Heart left ventricle (tissue), 16 donors: ENCODE results near the gene PLEKHN1. TPM values are rescaled to one million over a fixed set of nuclear protein-coding genes. Genes with fewer than 3 reads are reported as not detected.

Experiments
- ATAC-seq, 4 donors: fragments of 200-7000 bp; cut with Tn5 transposase; one replicate each; pipeline ENCODE4 v1.9.1; 2020 to 2022; ENCODE audit warnings: moderate library complexity in 4 of 4, mild to moderate bottlenecking in 3 of 4, moderate number of reproducible peaks in 1 of 4
- DNase-seq, 5 donors: peaks; one replicate each; pipeline ENCODE4 v3.0.0-alpha.2; 2020
- H3K27ac ChIP-seq, 12 donors: fragments of 200-600 bp; sonication (generic) in 4 of 12; one replicate each; pipeline versions ENCODE4 v1.5.0 to v1.8.0; 2016 to 2022; ENCODE audit warnings: mild to moderate bottlenecking in 2 of 12
- H3K27me3 ChIP-seq, 9 donors: fragments of 200-600 bp; sonication (generic) in 2 of 9; one replicate each; pipeline versions ENCODE4 v1.5.1 to v1.8.0; 2016 to 2022; ENCODE audit warnings: mild to moderate bottlenecking in 3 of 9
- H3K36me3 ChIP-seq, 9 donors: fragments of 200-600 bp; sonication (generic) in 2 of 9; one replicate each; pipeline versions ENCODE4 v1.5.0 to v1.8.0; 2018 to 2022; ENCODE audit warnings: mild to moderate bottlenecking in 2 of 9
- H3K4me1 ChIP-seq, 12 donors: fragments of 200-600 bp; sonication (generic) in 4 of 12; one replicate each; pipeline versions ENCODE4 v1.5.0 to v1.8.0; 2016 to 2022; ENCODE audit warnings: mild to moderate bottlenecking in 3 of 12
- H3K4me3 ChIP-seq, 12 donors: fragments of 200-600 bp; sonication (generic) in 4 of 12; one replicate each; pipeline versions ENCODE4 v1.5.0 to v1.8.0; 2017 to 2022; ENCODE audit warnings: mild to moderate bottlenecking in 9 of 12, moderate library complexity in 4 of 12
- H3K9me3 ChIP-seq, 12 donors: fragments of 200-600 bp; sonication (generic) in 4 of 12; one replicate each; pipeline versions ENCODE4 v1.5.0 to v1.8.0; 2016 to 2022; ENCODE audit warnings: mild to moderate bottlenecking in 1 of 12
- POLR2A ChIP-seq, 2 donors: fragments of 450-650 bp; IDR thresholded peaks; one replicate each; pipeline ENCODE4 v1.6.1; 2017; ENCODE audit warnings: antibody characterized with exemption in 2 of 2, mild to moderate bottlenecking in 2 of 2, moderate library complexity in 2 of 2
- WGBS, 4 donors: extraction: QIAGEN DNeasy Blood & Tissue Kit in 2 of 4; methylation state at CpG; one replicate each; pipeline versions ENCODE4 v1.1.5 to v1.1.7; 2013 to 2018; 5-methylcytosine and 5-hydroxymethylcytosine counted together
- intact Hi-C, 10 donors: fragments of 100-400 bp; cut with DNase I; formaldehyde crosslinking; loops; one replicate each; pipeline versions ENCODE4 v1.11.1 to v1.14.2; 2022
- polyA plus RNA-seq, 2 donors: library from polyadenylated mRNA; stranded (reverse); fragments of 200-250 nt; gene quantifications; one replicate each; pipeline ENCODE4 v1.2.3, GENCODE V29; 2013
- total RNA-seq, 9 donors: library from RNA; depleted of rRNA in 2 of 9; stranded (reverse); fragments of >200 nt in 2 of 9; fragmentation: NEBNext Ultra II Directional in 3 of 9; extraction: Animal tissue kit (Norgen Biotek cat#: 25700) in 3 of 9; gene quantifications; one replicate each; pipeline versions ENCODE4 v1.1.0 to v1.2.4, GENCODE V29; 2016 to 2023
- TF ChIP-seq, protein P1 (sequence below), 12 donors: fragments of 200-600 bp; sonication (generic) in 4 of 12; IDR thresholded peaks; one replicate each; pipeline versions ENCODE4 v1.5.0 to v1.8.0; 2018 to 2022; ENCODE audit warnings: antibody characterized with exemption in 12 of 12, mild to moderate bottlenecking in 5 of 12
- donor health status: ischemic (EF 13 %, LVEDD 7.1; RV severe dilation, severe dysfunction).
- donor health status: healthy with polysubstance abuse.
- donor health status: DM: no; HTN: yes; CAD: no.
- donor health status: DM: no; HTN: no; CAD: no.
- donor health status: ischemic (EF 25% LVEDD 6.9; RV normal size, moderate dysfunction).
- donor health status: ischemic (EF 25% LVEDD 5.7; RV mildly dilated, moderate dysfunction).
- donor health status: healthy.
- donor health status: DM: yes; HTN: yes; CAD: no.
- donor health status: ischemic (EF 35%, LVEDD 5.7; RV mildly dilated, moderate dysfunction).
- donor health status: nonischemic (EF 11% LVEDD 7.7; RV severe dilation, severe dysfunction).
- donor health status: DM: yes; HTN: yes; CAD: no.
- donor health status: PGD.
- donor health status: ischemic (EF 29% LVEDD 5.4; RV normal size, mild dysfunction).
- donor health status: nonischemic (EF 23%, LVEDD 6.1; RV moderate dilation, normal function).

Gene PLEKHN1
- total and polyA plus RNA-seq, 11 donors, result 0.15 to 0.63 (median 0.26) TPM; not detected in 7

DNA sequence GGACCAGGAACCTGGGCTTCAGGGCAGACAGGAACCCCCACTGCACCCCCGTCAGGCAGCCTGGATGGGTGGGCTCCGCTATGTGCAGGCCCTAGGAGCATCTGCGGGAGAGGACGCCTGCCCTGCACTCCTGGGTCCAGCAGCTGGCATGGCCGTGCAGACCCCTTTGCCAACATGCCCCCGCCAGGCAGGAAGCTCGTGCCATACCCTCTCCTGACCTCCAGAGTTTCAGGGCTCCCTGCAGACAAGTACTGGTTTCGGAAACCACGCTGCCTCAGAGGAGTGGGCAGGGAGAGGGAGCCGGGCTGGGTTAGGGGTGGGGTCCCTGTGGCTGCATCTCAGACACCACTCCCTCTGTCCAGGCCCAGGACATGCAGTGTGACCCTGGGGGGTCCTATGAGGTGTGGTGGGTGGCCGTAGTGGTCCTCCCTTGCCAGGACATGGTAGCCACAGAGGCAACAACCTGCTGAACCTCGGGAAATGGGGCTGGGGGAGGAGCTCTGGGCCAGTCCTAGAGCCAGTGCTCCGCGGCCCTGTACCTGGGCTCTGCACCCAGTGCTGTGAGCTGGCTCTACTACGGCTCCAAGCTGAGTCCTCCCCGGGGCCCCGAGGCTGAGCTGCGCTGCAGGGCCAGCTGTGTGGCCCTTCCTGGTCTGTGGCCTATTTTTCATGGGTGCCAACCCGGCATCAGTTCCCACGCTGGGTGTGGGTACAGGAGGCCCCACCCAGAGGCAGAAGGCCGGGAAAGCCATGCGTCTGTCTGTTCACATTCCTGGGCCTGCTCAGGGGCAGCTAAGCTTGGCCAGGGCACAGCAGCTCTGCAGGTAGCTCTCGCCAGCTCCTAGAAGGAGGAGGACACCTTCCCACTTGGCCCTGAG lies 1.4 kb downstream of the PLEKHN1 start:
- DNase-seq (peak in 4 of 5 donors; percentile 8 to 59 (median 26)), ATAC-seq (no peak)
- Histone ChIP-seq H3K9me3 (no peaks in the 10 kb centered on the region), H3K27me3 (peaks cover 0 to 41% (median 27%) of the 10 kb centered on the region in 9 donors), H3K4me1 (peaks cover 4 to 37% (median 12%) of the 10 kb centered on the region in 12 donors), H3K27ac (no peak overlapping the region), H3K4me3 (peak overlapping the region in 3 of 12 donors; percentile 60 to 63 (median 62)), H3K36me3 (peaks cover 0 to 8% (median 0%) of the 10 kb centered on the region in 9 donors)
- WGBS, 4 donors, result 70 to 80% (median 75%) methylated on average over 12 to 23 of the region's 23 CpGs
- intact Hi-C loops, result loop anchor here in 1 of 10 donors (10.0 kb wide), 1 partner anchor 63 kb away; no protein-coding TSS in a partner anchor
- TF ChIP-seq, protein P1, sequence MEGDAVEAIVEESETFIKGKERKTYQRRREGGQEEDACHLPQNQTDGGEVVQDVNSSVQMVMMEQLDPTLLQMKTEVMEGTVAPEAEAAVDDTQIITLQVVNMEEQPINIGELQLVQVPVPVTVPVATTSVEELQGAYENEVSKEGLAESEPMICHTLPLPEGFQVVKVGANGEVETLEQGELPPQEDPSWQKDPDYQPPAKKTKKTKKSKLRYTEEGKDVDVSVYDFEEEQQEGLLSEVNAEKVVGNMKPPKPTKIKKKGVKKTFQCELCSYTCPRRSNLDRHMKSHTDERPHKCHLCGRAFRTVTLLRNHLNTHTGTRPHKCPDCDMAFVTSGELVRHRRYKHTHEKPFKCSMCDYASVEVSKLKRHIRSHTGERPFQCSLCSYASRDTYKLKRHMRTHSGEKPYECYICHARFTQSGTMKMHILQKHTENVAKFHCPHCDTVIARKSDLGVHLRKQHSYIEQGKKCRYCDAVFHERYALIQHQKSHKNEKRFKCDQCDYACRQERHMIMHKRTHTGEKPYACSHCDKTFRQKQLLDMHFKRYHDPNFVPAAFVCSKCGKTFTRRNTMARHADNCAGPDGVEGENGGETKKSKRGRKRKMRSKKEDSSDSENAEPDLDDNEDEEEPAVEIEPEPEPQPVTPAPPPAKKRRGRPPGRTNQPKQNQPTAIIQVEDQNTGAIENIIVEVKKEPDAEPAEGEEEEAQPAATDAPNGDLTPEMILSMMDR (IDR thresholded peaks at IDR 0.05), result no peak
- TF ChIP-seq POLR2A (IDR thresholded peaks at IDR 0.05), result no peak

DNA sequence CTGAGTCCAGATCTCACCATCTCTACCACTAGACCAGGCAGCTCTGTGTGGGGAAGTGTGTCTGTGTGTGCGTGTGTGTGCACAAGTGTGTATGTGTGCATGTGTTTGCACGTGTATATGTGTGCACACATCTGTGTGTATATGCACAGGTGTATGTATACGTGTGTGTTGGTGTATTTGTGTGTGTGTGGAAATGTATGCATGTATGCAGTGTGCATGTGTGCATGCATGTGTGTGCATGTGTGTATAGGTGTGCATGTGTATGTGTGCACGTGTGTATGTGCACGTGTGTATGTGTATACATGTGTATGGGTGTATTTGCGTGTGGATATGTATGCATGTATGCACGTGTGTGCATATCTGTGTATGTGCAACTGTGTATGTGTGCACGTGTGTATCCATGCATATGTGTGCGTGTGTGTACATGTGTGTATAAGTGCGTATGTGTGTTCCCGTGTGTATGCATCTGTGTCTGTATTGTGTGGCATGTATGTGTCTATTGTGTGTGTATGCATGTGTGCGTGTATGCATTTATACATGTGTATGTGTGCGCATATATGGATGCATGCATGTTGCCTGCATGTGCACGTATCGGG lies 3.1 kb downstream of the PLEKHN1 start:
- DNase-seq, result no peak
- Histone ChIP-seq H3K27me3 (peaks cover 0 to 50% (median 29%) of the 10 kb centered on the region in 9 donors), H3K4me1 (peaks cover 4 to 48% (median 15%) of the 10 kb centered on the region in 12 donors), H3K36me3 (no peaks in the 10 kb centered on the region), H3K4me3 (no peak overlapping the region), H3K27ac (no peak overlapping the region), H3K9me3 (no peaks in the 10 kb centered on the region)
- 81 to 85% (median 82%) methylated on average over 15 of the region's 15 CpGs for WGBS, 4 donors
- no peak for ATAC-seq
- TF ChIP-seq POLR2A (IDR thresholded peaks at IDR 0.05), result no peak
- TF ChIP-seq, protein P1 (IDR thresholded peaks at IDR 0.05), result no peak
- intact Hi-C loops, result loop anchor here in 1 of 10 donors (10.0 kb wide), 1 partner anchor 65 kb away; no protein-coding TSS in a partner anchor

DNA sequence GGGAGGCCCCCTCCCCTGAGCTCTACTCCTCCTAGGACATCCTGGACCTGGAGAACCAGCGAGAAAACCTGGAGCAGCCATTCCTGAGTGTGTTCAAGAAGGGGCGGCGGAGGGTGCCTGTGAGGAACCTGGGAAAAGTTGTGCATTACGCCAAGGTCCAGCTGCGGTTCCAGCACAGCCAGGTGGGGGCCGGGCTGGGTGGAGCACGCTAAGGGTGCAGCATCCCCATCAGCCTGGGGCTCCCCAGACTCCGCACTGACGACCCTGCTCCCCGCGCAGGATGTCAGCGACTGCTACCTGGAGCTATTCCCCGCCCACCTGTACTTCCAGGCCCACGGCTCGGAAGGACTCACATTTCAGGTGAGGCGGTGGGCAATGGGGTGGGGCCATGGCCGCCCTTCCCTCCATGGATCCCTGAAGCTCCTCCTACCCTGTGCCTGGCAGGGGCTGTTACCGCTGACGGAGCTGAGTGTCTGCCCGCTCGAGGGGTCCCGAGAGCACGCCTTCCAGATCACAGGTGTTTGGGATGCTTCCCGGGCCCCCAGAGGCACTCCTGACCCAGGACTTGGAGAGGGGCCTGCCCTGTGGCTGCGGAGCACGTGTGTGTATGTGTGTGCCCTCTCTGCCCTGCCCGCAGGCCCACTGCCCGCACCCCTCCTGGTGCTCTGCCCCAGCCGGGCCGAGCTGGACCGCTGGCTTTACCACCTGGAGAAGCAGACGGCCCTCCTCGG lies 4.1 kb downstream of the PLEKHN1 start:
- Histone ChIP-seq H3K36me3 (no peaks in the 10 kb centered on the region), H3K9me3 (no peaks in the 10 kb centered on the region), H3K27ac (no peak overlapping the region), H3K4me1 (peaks cover 4 to 48% (median 15%) of the 10 kb centered on the region in 12 donors), H3K4me3 (no peak overlapping the region), H3K27me3 (peaks cover 0 to 61% (median 40%) of the 10 kb centered on the region in 9 donors)
- WGBS, 4 donors, result 13 to 24% (median 15%) methylated on average over 19 to 33 of the region's 33 CpGs
- DNase-seq (peak in 2 of 5 donors; percentile 5 to 60), ATAC-seq (no peak)
- TF ChIP-seq, protein P1 (IDR thresholded peaks at IDR 0.05), result no peak
- TF ChIP-seq POLR2A (IDR thresholded peaks at IDR 0.05), result no peak
- intact Hi-C loops, result loop anchor here in 1 of 10 donors (10.0 kb wide), 1 partner anchor 524 kb away; no protein-coding TSS in a partner anchor
